ENCODE data around the gene FHAD1. TPM values are rescaled to one million over a fixed set of nuclear protein-coding genes. Genes with fewer than 3 reads are reported as not detected.

The FHAD1 gene
- total and polyA plus RNA-seq, 2 donors (not counting 1 experiment from before 2014, with no cell fraction given) = not detected

DNA sequence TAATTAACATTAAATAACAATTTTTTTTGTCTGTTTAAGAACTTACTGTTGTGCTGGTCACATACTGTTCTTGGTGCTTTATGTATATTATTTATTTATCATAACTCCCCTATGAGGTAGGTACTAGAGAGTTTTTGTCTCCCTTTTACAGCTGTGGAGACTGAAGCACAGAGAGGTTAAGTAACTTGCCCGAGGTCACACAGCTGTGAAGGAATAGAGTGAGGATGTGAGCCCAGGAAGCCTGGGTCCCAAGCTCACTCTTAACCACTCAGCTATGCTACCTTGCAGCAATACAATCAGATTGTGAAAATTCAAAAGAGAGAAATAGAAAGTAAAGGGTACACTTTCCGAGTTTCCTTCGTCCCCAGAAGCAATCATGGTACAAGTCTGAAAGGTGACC lies 35.6 kb upstream of the FHAD1 start:
- Histone ChIP-seq H3K9me3 (ENCODE audit: control extremely low read depth in 1 of 3, control insufficient read depth in 2 of 3, insufficient read depth in 1 of 3, low read length in 2 of 3) (no peaks in the 10 kb centered on the region), H3K4me2 (replicated peaks; ENCODE audit: low read depth, low read length, poor library complexity, severe bottlenecking) (no peak overlapping the region), H3K9ac (ENCODE audit: low read length) (no peak overlapping the region), H3K27ac (ENCODE audit: low read length in 2 of 2) (no peak overlapping the region), H3K27me3 (replicated peaks in 1 of 4; ENCODE audit: control extremely low read depth in 1 of 4, control insufficient read depth in 3 of 4, insufficient read depth in 4 of 4, low read length in 3 of 4) (peaks cover 0 to 3% (median 0%) of the 10 kb centered on the region in 4 experiments), H3K36me3 (replicated peaks in 1 of 2; ENCODE audit: control extremely low read depth in 1 of 2, control insufficient read depth in 1 of 2, extremely low read depth in 1 of 2, insufficient read depth in 2 of 2, low read length in 1 of 2) (no peaks in the 10 kb centered on the region), H3K79me2 (ENCODE audit: control insufficient read depth, insufficient read depth, low read length) (no peaks in the 10 kb centered on the region), H3K4me1 (ENCODE audit: control insufficient read depth in 2 of 2, insufficient read depth in 2 of 2, low read length in 2 of 2) (no peaks in the 10 kb centered on the region), H4K20me1 (ENCODE audit: control insufficient read depth, insufficient read depth, low read length, poor library complexity, severe bottlenecking) (no peaks in the 10 kb centered on the region), H3K4me3 (ENCODE audit: control extremely low read depth in 1 of 5, extremely low read depth in 1 of 5, insufficient read depth in 1 of 5, low read depth in 2 of 5, low read length in 4 of 5) (no peak overlapping the region), H2AFZ (ENCODE audit: insufficient read depth, low read depth, low read length, poor library complexity, severe bottlenecking) (no peak overlapping the region)
- Mint-ChIP-seq H3K4me3 (no peak overlapping the region), H3K27ac (no peak overlapping the region), H3K4me1 (no peaks in the 10 kb centered on the region), H3K9me3 (ENCODE audit: insufficient read depth) (no peaks in the 10 kb centered on the region), H3K27me3 (peaks cover 30% of the 10 kb centered on the region)
- ChIA-PET POLR2A (no interaction called here), CTCF (no interaction called here)
- no peak for TF ChIP-seq EZH2 (IDR thresholded peaks at IDR 0.05; ENCODE audit: borderline replicate concordance, insufficient read depth, low read depth, low read length, poor library complexity, severe bottlenecking)
- no peak for DNase-seq
- no CpG with 5 or more reads among the region's 3 CpGs for WGBS (ENCODE audit: insufficient coverage)
- no peak for ATAC-seq (ENCODE audit: low read depth)
- intact Hi-C loops (cut with micrococcal nuclease) = no loop called here

DNA sequence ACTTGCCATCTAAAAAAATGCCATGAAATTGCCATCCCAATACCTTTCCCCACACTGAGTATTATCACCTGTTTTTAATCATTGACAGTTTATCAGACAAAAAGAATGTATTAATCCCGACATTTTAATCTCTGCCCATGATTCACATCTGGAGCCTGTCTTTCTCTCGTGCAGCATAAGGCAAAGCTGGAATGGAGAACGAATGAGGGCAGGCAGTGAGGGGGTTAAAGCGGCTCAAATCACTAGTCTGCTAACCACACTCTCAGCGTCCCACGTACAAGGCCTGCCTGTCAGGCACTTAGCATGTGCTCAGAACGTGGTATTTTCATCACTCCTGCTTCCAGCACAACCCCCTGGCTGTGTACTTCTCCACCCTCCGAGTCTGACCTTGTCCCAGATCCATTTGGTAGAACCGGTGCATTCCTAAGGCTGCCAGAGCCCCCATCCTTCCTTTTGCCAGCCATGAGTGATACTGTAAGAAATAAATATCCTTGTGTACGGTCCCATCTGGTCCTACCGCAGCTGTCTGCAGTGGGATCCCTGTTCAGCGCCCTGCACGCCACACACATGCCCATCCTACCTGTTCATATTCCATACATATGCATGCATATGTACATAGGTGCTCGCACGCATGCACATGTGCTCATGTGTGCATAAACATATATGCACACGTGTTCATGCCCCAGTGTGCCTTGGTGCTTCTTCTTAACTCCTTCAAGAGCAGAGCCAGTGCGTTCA lies 34.6 kb upstream of the FHAD1 start:
- Histone ChIP-seq H2AFZ (ENCODE audit: insufficient read depth, low read depth, low read length, poor library complexity, severe bottlenecking) (no peak overlapping the region), H4K20me1 (ENCODE audit: control insufficient read depth, insufficient read depth, low read length, poor library complexity, severe bottlenecking) (no peaks in the 10 kb centered on the region), H3K27ac (ENCODE audit: low read length in 2 of 2) (no peak overlapping the region), H3K9ac (ENCODE audit: low read length) (no peak overlapping the region), H3K36me3 (replicated peaks in 1 of 2; ENCODE audit: control extremely low read depth in 1 of 2, control insufficient read depth in 1 of 2, extremely low read depth in 1 of 2, insufficient read depth in 2 of 2, low read length in 1 of 2) (no peaks in the 10 kb centered on the region), H3K79me2 (ENCODE audit: control insufficient read depth, insufficient read depth, low read length) (no peaks in the 10 kb centered on the region), H3K4me2 (replicated peaks; ENCODE audit: low read depth, low read length, poor library complexity, severe bottlenecking) (no peak overlapping the region), H3K4me3 (ENCODE audit: control extremely low read depth in 1 of 5, extremely low read depth in 1 of 5, insufficient read depth in 1 of 5, low read depth in 2 of 5, low read length in 4 of 5) (no peak overlapping the region), H3K27me3 (replicated peaks in 1 of 4; ENCODE audit: control extremely low read depth in 1 of 4, control insufficient read depth in 3 of 4, insufficient read depth in 4 of 4, low read length in 3 of 4) (peaks cover 0 to 3% (median 0%) of the 10 kb centered on the region in 4 experiments), H3K4me1 (ENCODE audit: control insufficient read depth in 2 of 2, insufficient read depth in 2 of 2, low read length in 2 of 2) (no peaks in the 10 kb centered on the region), H3K9me3 (ENCODE audit: control extremely low read depth in 1 of 3, control insufficient read depth in 2 of 3, insufficient read depth in 1 of 3, low read length in 2 of 3) (no peaks in the 10 kb centered on the region)
- Mint-ChIP-seq H3K27me3 (peaks cover 32% of the 10 kb centered on the region), H3K4me3 (no peak overlapping the region), H3K4me1 (no peaks in the 10 kb centered on the region), H3K9me3 (ENCODE audit: insufficient read depth) (no peaks in the 10 kb centered on the region), H3K27ac (no peak overlapping the region)
- ChIA-PET POLR2A (no interaction called here), CTCF (no interaction called here)
- WGBS (ENCODE audit: insufficient coverage) = 89% methylated on average over 12 of the region's 17 CpGs
- TF ChIP-seq, protein P1, sequence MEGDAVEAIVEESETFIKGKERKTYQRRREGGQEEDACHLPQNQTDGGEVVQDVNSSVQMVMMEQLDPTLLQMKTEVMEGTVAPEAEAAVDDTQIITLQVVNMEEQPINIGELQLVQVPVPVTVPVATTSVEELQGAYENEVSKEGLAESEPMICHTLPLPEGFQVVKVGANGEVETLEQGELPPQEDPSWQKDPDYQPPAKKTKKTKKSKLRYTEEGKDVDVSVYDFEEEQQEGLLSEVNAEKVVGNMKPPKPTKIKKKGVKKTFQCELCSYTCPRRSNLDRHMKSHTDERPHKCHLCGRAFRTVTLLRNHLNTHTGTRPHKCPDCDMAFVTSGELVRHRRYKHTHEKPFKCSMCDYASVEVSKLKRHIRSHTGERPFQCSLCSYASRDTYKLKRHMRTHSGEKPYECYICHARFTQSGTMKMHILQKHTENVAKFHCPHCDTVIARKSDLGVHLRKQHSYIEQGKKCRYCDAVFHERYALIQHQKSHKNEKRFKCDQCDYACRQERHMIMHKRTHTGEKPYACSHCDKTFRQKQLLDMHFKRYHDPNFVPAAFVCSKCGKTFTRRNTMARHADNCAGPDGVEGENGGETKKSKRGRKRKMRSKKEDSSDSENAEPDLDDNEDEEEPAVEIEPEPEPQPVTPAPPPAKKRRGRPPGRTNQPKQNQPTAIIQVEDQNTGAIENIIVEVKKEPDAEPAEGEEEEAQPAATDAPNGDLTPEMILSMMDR (IDR thresholded peaks at IDR 0.05) = no peak
- no peak for TF ChIP-seq EZH2 (IDR thresholded peaks at IDR 0.05; ENCODE audit: borderline replicate concordance, insufficient read depth, low read depth, low read length, poor library complexity, severe bottlenecking)
- intact Hi-C loops (cut with micrococcal nuclease) = no loop called here
- ATAC-seq (ENCODE audit: low read depth) (no peak), DNase-seq (no peak)
